H1 (cell line): Measurements from ENCODE around the gene MAST1. TPM values are rescaled to one million over a fixed set of nuclear protein-coding genes. Genes with fewer than 3 reads are reported as not detected.

Experiments used
- ASH2L ChIP-seq: fragments of 200-600, 300-600 bp; sonication (generic); IDR thresholded peaks from one replicate; pipeline ENCODE4 v1.7.1; 2017; ENCODE audit warnings: low read length
- CBX5 ChIP-seq: fragments of 300-800, 300-1000 bp; sonication (generic); IDR thresholded peaks from 2 replicates; pipeline ENCODE4 v1.7.1; 2016; ENCODE audit warnings: antibody characterized with exemption, low read length, low read depth
- CEBPB ChIP-seq: IDR thresholded peaks from 2 replicates; pipeline ENCODE4 v1.6.1; 2012; ENCODE audit warnings: low read depth, low read length
- E2F6 ChIP-seq: IDR thresholded peaks from 2 replicates; pipeline ENCODE4 v1.6.1; 2012; ENCODE audit warnings: inconsistent platforms
- EZH2 ChIP-seq: fragments of 200-600 bp; sonication (generic); IDR thresholded peaks from 2 replicates; pipeline ENCODE4 v1.7.1; 2012; ENCODE audit warnings: low read depth, mild to moderate bottlenecking, moderate library complexity, low read length, inconsistent platforms; ENCODE audit not compliant: severe bottlenecking
- GABPA ChIP-seq: IDR thresholded peaks from 2 replicates; pipeline ENCODE4 v1.6.1; 2011; ENCODE audit warnings: mild to moderate bottlenecking, low read length, moderate library complexity, borderline replicate concordance; ENCODE audit not compliant: insufficient read depth
- GTF2F1 ChIP-seq: IDR thresholded peaks from 2 replicates; pipeline ENCODE4 v1.6.1; 2012; ENCODE audit warnings: low read depth, low read length, improper control_type of control experiment, borderline replicate concordance
- HDAC2 ChIP-seq, 2 experiments: fragments of 300-600 bp in 1 of 2; sonication (generic) in 1 of 2; IDR thresholded peaks; 2 replicates each; pipeline ENCODE4 v1.6.1; 2011 to 2012; ENCODE audit warnings: low read depth in 2 of 2, low read length in 2 of 2, mild to moderate bottlenecking in 2 of 2, moderate library complexity in 2 of 2, borderline replicate concordance in 1 of 2, inconsistent platforms in 1 of 2
- KDM1A ChIP-seq: fragments of 200-600, 300-600 bp; sonication (generic); IDR thresholded peaks from 2 replicates; pipeline ENCODE4 v1.7.1; 2016; ENCODE audit warnings: mild to moderate bottlenecking, low read length, borderline replicate concordance
- KDM4A ChIP-seq: IDR thresholded peaks from one replicate; pipeline ENCODE4 v1.7.1; 2012; ENCODE audit warnings: low read depth, mild to moderate bottlenecking, moderate library complexity, low read length, inconsistent platforms; ENCODE audit not compliant: severe bottlenecking
- KDM5A ChIP-seq: fragments of 200-600 bp; IDR thresholded peaks from 2 replicates; pipeline ENCODE4 v1.7.1; 2012; ENCODE audit warnings: mild to moderate bottlenecking, low read length, inconsistent platforms, mixed read lengths
- MAFK ChIP-seq: IDR thresholded peaks from 2 replicates; pipeline ENCODE4 v1.6.1; 2012; ENCODE audit warnings: low read depth, mild to moderate bottlenecking, improper control_type of control experiment, low read length
- NRF1 ChIP-seq: IDR thresholded peaks from 2 replicates; pipeline ENCODE4 v1.6.1; 2011; ENCODE audit warnings: mild to moderate bottlenecking, low read depth, low read length, improper control_type of control experiment
- PHF8 ChIP-seq: fragments of 200-600 bp; sonication (generic); conservative IDR thresholded peaks from 2 replicates; pipeline ENCODE4 v1.7.1; 2012; ENCODE audit warnings: low read depth, mild to moderate bottlenecking, inconsistent platforms, low read length, moderate library complexity
- POLR2A ChIP-seq, 2 experiments: IDR thresholded peaks; 1 replicate in 1 of 2; 2 replicates in 1 of 2; pipeline ENCODE4 v1.6.1; 2011; ENCODE audit warnings: low read depth in 2 of 2, low read length in 2 of 2, mild to moderate bottlenecking in 2 of 2; ENCODE audit errors: control extremely low read depth in 1 of 2
- RAD21 ChIP-seq, 2 experiments: IDR thresholded peaks in 1 of 2; conservative IDR thresholded peaks in 1 of 2; 2 replicates each; pipeline ENCODE4 v1.6.1; 2011; ENCODE audit warnings: low read depth in 2 of 2, low read length in 2 of 2, improper control_type of control experiment in 1 of 2, inconsistent platforms in 1 of 2, mild to moderate bottlenecking in 1 of 2, moderate library complexity in 1 of 2
- RBBP5 ChIP-seq: IDR thresholded peaks from 2 replicates; pipeline ENCODE4 v1.7.1; 2012; ENCODE audit warnings: low read depth, mild to moderate bottlenecking, inconsistent platforms, low read length, moderate library complexity, borderline replicate concordance
- SP4 ChIP-seq: IDR thresholded peaks from 2 replicates; pipeline ENCODE4 v1.6.1; 2012; ENCODE audit warnings: low read length, inconsistent platforms
- TAF7 ChIP-seq: optimal IDR thresholded peaks from 2 replicates; pipeline ENCODE3; 2011; ENCODE audit warnings: low read depth, mild to moderate bottlenecking, inconsistent platforms, low read length, moderate library complexity, borderline replicate concordance
- TBP ChIP-seq: IDR thresholded peaks from 2 replicates; pipeline ENCODE4 v1.6.1; 2011; ENCODE audit warnings: low read depth, low read length, improper control_type of control experiment
- TCF12 ChIP-seq: IDR thresholded peaks from 2 replicates; pipeline ENCODE4 v1.6.1; 2011; ENCODE audit warnings: low read depth, mild to moderate bottlenecking, low read length
- YY1 ChIP-seq: IDR thresholded peaks from 2 replicates; pipeline ENCODE4 v1.6.1; 2011; ENCODE audit warnings: low read depth, mild to moderate bottlenecking, low read length
- polyA plus RNA-seq, 7 experiments: library from polyadenylated mRNA; depleted of rRNA in 3 of 7; stranded (reverse) in 5 of 7; unstranded in 2 of 7; fragments of >200 nt in 5 of 7; fragments of 200-250 nt in 2 of 7; gene quantifications; 1 replicate in 5 of 7; 2 replicates in 1 of 7; 4 replicates in 1 of 7; pipeline versions ENCODE4 v1.2.1 to v1.2.3, GENCODE V29; 2011 to 2013; ENCODE audit warnings: missing spikeins in 2 of 7, mixed read lengths in 2 of 7
- total RNA-seq: library from RNA; stranded (reverse); fragmentation: NEBNext Ultra II Directional; extraction: Animal tissue kit (Norgen Biotek cat#: 25700); gene quantifications from 2 replicates; pipeline ENCODE4 v1.2.1, GENCODE V29; 2021

MAST1 gene
- total and polyA plus RNA-seq, 2 of the 8 experiments (the other 6 are each of a cell fraction or from before 2014, with no cell fraction given), result 15.6 to 28.3 TPM

- TF ChIP-seq GABPA (peak; percentile 43; the same call in 1 of the 2 replicates), GTF2F1 (peak; percentile 69; the same call in 1 of the 2 replicates), CBX5 (no peak), TCF12 (no peak), SP4 (peak; percentile 56; the same call in 1 of the 2 replicates), YY1 (0 out of 2 replicates have a peak, but pooled peaks have one; percentile 6), KDM5A (no peak), TAF7 (peak; percentile 82), CEBPB (peak; percentile 32; the same call in 1 of the 2 replicates), E2F6 (peak; percentile 92), EZH2 (no peak), KDM1A (no peak), RBBP5 (peak; percentile 87; the same call in 1 of the 2 replicates), HDAC2 (IDR thresholded peaks at IDR 0.05; ENCODE audit: borderline replicate concordance in 1 of 2, low read depth in 2 of 2, low read length in 2 of 2) (peak; percentile 47 to 54; a peak in 1 of 4 replicates), PHF8 (peak; percentile 80), ASH2L (peak; percentile 93), POLR2A (IDR thresholded peaks at IDR 0.05; ENCODE audit: control extremely low read depth in 1 of 2, low read depth in 2 of 2, low read length in 2 of 2) (peak in 1 of 2 experiments; percentile 81; a peak in 2 of 3 replicates), RAD21 (IDR thresholded peaks at IDR 0.05 in 1 of 2, conservative IDR thresholded peaks at IDR 0.05 in 1 of 2; ENCODE audit: low read depth in 2 of 2, low read length in 2 of 2) (peak; percentile 42 to 64; a peak in 3 of 4 replicates), KDM4A (peak; percentile 65), MAFK (0 out of 2 replicates have a peak, but pooled peaks have one; percentile 1), TBP (peak; percentile 64; the same call in 1 of the 2 replicates), NRF1 (peak; percentile 56)
Observed at GRCh38 chr19:12884926-12885748, 46.8 kb downstream of the MAST1 start (continued).
